Lower leg skin (tissue), 4 donors: Measurements from ENCODE around the gene MEX3C. TPM values are rescaled to one million over a fixed set of nuclear protein-coding genes. Genes with fewer than 3 reads are reported as not detected.

Experiments
- DNase-seq, 2 donors: peaks; one replicate each; pipeline ENCODE4 v3.0.0-alpha.2; 2019; ENCODE audit warnings: low spot score in 2 of 2
- H3K4me3 ChIP-seq: fragments of 200-600 bp; sonication (generic); 2 replicates; pipeline ENCODE4 v1.5.1; 2017; ENCODE audit warnings: mild to moderate bottlenecking, low read depth; ENCODE audit not compliant: poor library complexity, severe bottlenecking
- CTCF ChIP-seq, 3 donors: fragments of 450-650 bp; IDR thresholded peaks; one replicate each; pipeline ENCODE4 v1.5.1; 2016; ENCODE audit warnings: antibody characterized with exemption in 3 of 3, mild to moderate bottlenecking in 3 of 3, moderate library complexity in 2 of 3
- POLR2A ChIP-seq, 2 donors: fragments of 450-650 bp; IDR thresholded peaks; one replicate each; pipeline ENCODE4 v1.6.1; 2016 to 2017; ENCODE audit warnings: antibody characterized with exemption in 2 of 2, mild to moderate bottlenecking in 1 of 2, moderate library complexity in 1 of 2
- WGBS, 2 donors: methylation state at CpG; one replicate each; pipeline ENCODE4 v1.1.5; 2018; 5-methylcytosine and 5-hydroxymethylcytosine counted together
- intact Hi-C: fragments of 100-400 bp; cut with DNase I; formaldehyde crosslinking; loops from one replicate; pipeline ENCODE4 v1.15.0; 2023; ENCODE audit warnings: low total_unique reads
- total RNA-seq, 4 donors: library from RNA; depleted of rRNA; stranded (reverse); fragments of >200 nt; gene quantifications; one replicate each; pipeline ENCODE4 v1.1.0, GENCODE V29; 2016

The MEX3C gene
- total RNA-seq, 4 donors from 2014 or later, result 28.0 to 34.2 (median 30.6) TPM

DNA sequence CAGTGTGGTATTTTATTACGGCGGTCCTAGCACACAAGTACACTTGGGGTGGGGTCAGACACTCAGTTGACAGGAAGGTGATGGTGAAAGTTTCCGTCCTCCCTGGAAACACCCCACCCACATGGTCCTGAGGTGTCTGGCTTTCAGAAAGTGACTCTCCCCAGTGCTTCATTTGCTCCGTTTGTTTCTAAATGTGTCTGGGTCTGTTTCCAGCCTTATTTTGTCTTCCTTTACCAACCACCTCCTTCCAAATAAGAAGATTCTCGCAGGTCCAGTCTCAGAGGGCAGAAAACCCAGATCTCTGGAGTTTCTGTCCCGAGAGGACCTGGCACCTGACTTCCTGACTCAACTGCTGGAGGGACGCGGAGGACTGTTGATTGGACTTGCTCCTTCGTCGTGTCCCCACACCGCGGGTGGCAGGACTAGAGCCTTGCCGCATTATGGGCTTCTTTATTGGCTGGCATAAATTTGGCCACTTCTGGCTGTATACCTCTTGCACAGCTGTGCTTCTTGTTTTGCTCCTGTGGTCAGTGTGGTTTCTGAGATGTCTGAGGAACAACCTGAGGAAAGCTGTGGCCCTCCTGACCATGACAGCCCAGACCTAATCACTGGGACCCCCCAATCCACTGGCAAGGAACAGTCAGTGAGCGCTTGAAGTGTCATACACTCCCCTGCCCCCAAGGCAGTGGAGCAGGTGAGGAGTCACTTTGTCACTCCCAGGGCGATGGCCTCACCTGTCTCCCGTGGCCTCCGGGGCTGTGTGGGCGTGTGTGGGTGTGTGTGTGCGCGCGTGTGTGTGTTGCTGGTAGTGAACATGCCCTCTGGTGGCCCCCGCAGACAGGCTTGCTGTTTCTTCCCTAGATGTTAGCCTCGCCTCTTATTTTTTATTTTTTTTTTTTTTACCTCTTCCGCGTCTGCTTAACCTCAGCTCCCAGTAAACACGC lies 45.6 kb downstream of the MEX3C start:
- 84 to 86% methylated on average over 26 of the region's 26 CpGs for WGBS, 2 donors

GRCh38 chr18:51151185-51151567 lies 46.3 kb downstream of the MEX3C start:
- TF ChIP-seq POLR2A (IDR thresholded peaks at IDR 0.05) (no peak), CTCF (IDR thresholded peaks at IDR 0.05) (no peak)
- WGBS, 2 donors, result 82 to 85% methylated on average over 5 of the region's 5 CpGs
- no peak overlapping the region for H3K4me3 ChIP-seq
- DNase-seq, result peak in 1 of 2 donors; percentile 48
- intact Hi-C loops, result no loop called here

More for the DNA sequence above, 45.6 kb downstream of the MEX3C start:
- no peak overlapping the region for H3K4me3 ChIP-seq
- TF ChIP-seq CTCF (IDR thresholded peaks at IDR 0.05) (no peak), POLR2A (IDR thresholded peaks at IDR 0.05) (no peak)
- peak in 1 of 2 donors; percentile 71 for DNase-seq
- intact Hi-C loops, result no loop called here

DNA sequence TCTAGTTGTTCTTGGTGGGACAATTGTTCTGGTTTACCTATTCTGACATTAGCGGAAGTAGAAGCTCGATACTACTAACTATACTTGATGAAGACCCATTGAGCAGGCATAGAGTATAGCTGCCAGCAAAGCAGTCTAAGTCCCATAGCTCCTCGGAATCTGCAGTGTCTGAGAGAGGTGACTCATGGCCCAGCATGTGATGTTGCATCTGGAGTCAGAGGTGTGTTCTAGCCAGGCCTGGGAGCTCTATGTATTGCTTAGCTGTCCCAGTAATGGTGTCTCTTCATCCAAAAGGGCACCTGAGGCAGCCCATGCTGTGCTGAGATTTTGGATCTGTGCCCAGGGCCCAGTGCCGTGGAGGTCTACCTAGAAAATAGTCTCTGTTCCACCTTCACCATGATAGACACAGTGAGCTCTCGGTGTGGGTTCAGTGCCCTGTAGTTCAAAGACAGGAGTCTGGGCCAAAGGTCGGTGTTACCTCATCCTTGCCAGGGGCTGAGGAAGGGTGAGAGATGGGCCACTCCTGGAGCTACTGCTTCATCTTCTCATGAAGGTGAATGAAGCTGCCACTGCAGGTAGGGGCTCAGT lies 47.3 kb downstream of the MEX3C start:
- TF ChIP-seq CTCF (IDR thresholded peaks at IDR 0.05), result no peak
- no peak for TF ChIP-seq POLR2A (IDR thresholded peaks at IDR 0.05)
- peak in 1 of 2 donors; percentile 45 for DNase-seq
- 85 to 90% methylated on average over 6 of the region's 6 CpGs for WGBS, 2 donors
- no peak overlapping the region for H3K4me3 ChIP-seq
- intact Hi-C loops, result no loop called here

DNA sequence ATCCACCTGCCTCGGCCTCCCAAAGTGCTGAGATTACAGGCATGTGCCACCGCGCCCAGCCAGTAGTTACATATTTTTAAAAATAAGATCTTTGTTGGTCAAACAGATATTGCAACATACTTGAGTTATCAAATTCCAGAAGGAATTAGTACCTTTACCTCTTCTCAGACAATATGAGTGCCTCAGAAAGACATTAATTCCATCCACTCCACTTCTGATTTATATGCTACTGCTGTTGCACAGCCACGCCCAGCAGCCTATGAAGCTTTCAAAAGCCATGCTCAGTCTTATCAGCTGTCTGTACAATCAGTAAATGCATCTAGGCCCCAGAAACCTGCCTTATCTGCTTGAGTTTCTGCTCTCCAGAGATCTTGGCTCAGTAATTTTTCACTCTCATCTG lies 47.8 kb downstream of the MEX3C start:
- TF ChIP-seq POLR2A (IDR thresholded peaks at IDR 0.05), result no peak
- TF ChIP-seq CTCF (IDR thresholded peaks at IDR 0.05), result no peak
- H3K4me3 ChIP-seq, result no peak overlapping the region
- intact Hi-C loops, result no loop called here
- DNase-seq, result no peak
- 91 to 95% methylated on average over 4 of the region's 4 CpGs for WGBS, 2 donors

- TF ChIP-seq CTCF (IDR thresholded peaks at IDR 0.05), result no peak
- intact Hi-C loops, result no loop called here
- H3K4me3 ChIP-seq, result no peak overlapping the region
- 68 to 80% methylated on average over 4 of the region's 4 CpGs for WGBS, 2 donors
- peak in 1 of 2 donors; percentile 21 for DNase-seq
These were observed 50.6 kb downstream of the MEX3C start for GRCh38 chr18:51146909-51147308.
